ENCODE results near the gene CDH24. TPM values are rescaled to one million over a fixed set of nuclear protein-coding genes. Genes with fewer than 3 reads are reported as not detected.

Gene CDH24
- total and polyA plus RNA-seq, 2 experiments from 2014 or later: 4.4 to 17.8 TPM

GRCh38 chr14:23023022-23023794 lies 34.1 kb downstream of the CDH24 start:
- H3K36me3 ChIP-seq (ENCODE audit: insufficient read depth): peaks cover 24% of the 10 kb centered on the region; the same call in 1 of the 2 replicates
- Mint-ChIP-seq H3K9me3 (no peaks in the 10 kb centered on the region), H3K27me3 (ENCODE audit: insufficient read depth, low read depth, poor library complexity) (peaks cover 5% of the 10 kb centered on the region), H3K4me1 (peaks cover 26% of the 10 kb centered on the region), H3K27ac (peak overlapping the region; percentile 66), H3K4me3 (no peak overlapping the region), H3K36me3 (ENCODE audit: low read depth) (peaks cover 30% of the 10 kb centered on the region)
- H3K79me2 ChIP-seq (replicated peaks; ENCODE audit: insufficient read depth): peaks cover 7% of the 10 kb centered on the region; the same call in 1 of the 2 replicates
- no peak overlapping the region for H3K4me2 ChIP-seq
- TF ChIP-seq ZNF331 (CRISPR knock-in tag; IDR thresholded peaks at IDR 0.05; ENCODE audit: low read depth) (no peak), STAT1 (IDR thresholded peaks at IDR 0.05; ENCODE audit: unreplicated experiment) (no peak), EZH2phosphoT487 (IDR thresholded peaks at IDR 0.05; ENCODE audit: unreplicated experiment) (no peak), ZNF462 (CRISPR knock-in tag; IDR thresholded peaks at IDR 0.05) (no peak), NANOG (IDR thresholded peaks at IDR 0.05; ENCODE audit: borderline replicate concordance) (no peak), CTCF (conservative IDR thresholded peaks at IDR 0.05; ENCODE audit: low read depth in 2 of 2) (no peak)
- peak overlapping the region; percentile 69 for H3K27ac ChIP-seq (ENCODE audit: low read depth)
- ATAC-seq: no peak; the same call in 2 of the 3 replicates
- H3K4me3 ChIP-seq: no peak overlapping the region
- H4K20me1 ChIP-seq (replicated peaks; ENCODE audit: insufficient read depth): peaks cover 16% of the 10 kb centered on the region
- H3K27me3 ChIP-seq (ENCODE audit: insufficient read depth): no peaks in the 10 kb centered on the region
- H3F3A ChIP-seq (replicated peaks; ENCODE audit: low read depth): peaks cover 10% of the 10 kb centered on the region; the same call in 1 of the 2 replicates
- H3K9me2 ChIP-seq (ENCODE audit: insufficient read depth): no peaks in the 10 kb centered on the region
- H2AFZ ChIP-seq: no peak overlapping the region
- DNase-seq (ENCODE audit: low spot score): no peak
- H3K4me1 ChIP-seq (ENCODE audit: insufficient read depth): peaks cover 18% of the 10 kb centered on the region
